Vagina (tissue), 2 donors: ENCODE measurements around the gene IGHMBP2. TPM values are rescaled to one million over a fixed set of nuclear protein-coding genes. Genes with fewer than 3 reads are reported as not detected.

ENCODE experiments used
- DNase-seq, 2 donors: peaks; one replicate each; pipeline ENCODE4 v3.0.0-alpha.2; 2017; ENCODE audit errors: extremely low spot score in 2 of 2
- H3K27ac ChIP-seq: fragments of 200-600 bp; sonication (generic); one replicate; pipeline ENCODE4 v1.5.1; 2019
- H3K27me3 ChIP-seq: fragments of 200-600 bp; sonication (generic); one replicate; pipeline ENCODE4 v1.5.1; 2019
- H3K36me3 ChIP-seq, 2 donors: fragments of 200-600 bp; sonication (generic); one replicate each; pipeline ENCODE4 v1.5.1; 2017 to 2019
- H3K4me1 ChIP-seq: fragments of 200-600 bp; sonication (generic); one replicate; pipeline ENCODE4 v1.5.1; 2019
- H3K4me3 ChIP-seq, 2 donors: fragments of 200-600 bp; sonication (generic); 1 replicate in 1 of 2; 2 replicates in 1 of 2; pipeline ENCODE4 v1.5.1; 2016 to 2019
- H3K9me3 ChIP-seq: fragments of 200-600 bp; sonication (generic); one replicate; pipeline ENCODE4 v1.5.1; 2019
- POLR2A ChIP-seq, 2 donors: fragments of 450-650 bp; IDR thresholded peaks; one replicate each; pipeline ENCODE4 v1.6.1; 2017; ENCODE audit warnings: antibody characterized with exemption in 2 of 2, mild to moderate bottlenecking in 2 of 2, moderate library complexity in 2 of 2
- POLR2AphosphoS5 ChIP-seq, 2 donors: sonication (generic); formaldehyde crosslinking; IDR thresholded peaks; one replicate each; pipeline ENCODE4 v1.9.0; 2017; ENCODE audit warnings: antibody characterized with exemption in 2 of 2, mild to moderate bottlenecking in 2 of 2, low read depth in 1 of 2; ENCODE audit not compliant: insufficient read depth in 1 of 2
- intact Hi-C: fragments of 100-400 bp; cut with DNase I; formaldehyde crosslinking; loops from one replicate; pipeline ENCODE4 v1.15.1; 2023
- total RNA-seq: library from RNA; depleted of rRNA; stranded (reverse); fragments of >200 nt; gene quantifications from one replicate; pipeline ENCODE4 v1.2.3, GENCODE V29; 2016
- TF ChIP-seq, protein P1 (sequence below), 3 experiments: fragments of 450-650 bp in 2 of 3; fragments of 200-600 bp in 1 of 3; sonication (generic) in 1 of 3; IDR thresholded peaks; one replicate each; pipeline ENCODE4 v1.5.1; 2017 to 2019; ENCODE audit warnings: antibody characterized with exemption in 3 of 3, mild to moderate bottlenecking in 2 of 3, moderate library complexity in 2 of 3

IGHMBP2 gene
- total RNA-seq, 1 donor from 2014 or later: 8.3 TPM

DNA sequence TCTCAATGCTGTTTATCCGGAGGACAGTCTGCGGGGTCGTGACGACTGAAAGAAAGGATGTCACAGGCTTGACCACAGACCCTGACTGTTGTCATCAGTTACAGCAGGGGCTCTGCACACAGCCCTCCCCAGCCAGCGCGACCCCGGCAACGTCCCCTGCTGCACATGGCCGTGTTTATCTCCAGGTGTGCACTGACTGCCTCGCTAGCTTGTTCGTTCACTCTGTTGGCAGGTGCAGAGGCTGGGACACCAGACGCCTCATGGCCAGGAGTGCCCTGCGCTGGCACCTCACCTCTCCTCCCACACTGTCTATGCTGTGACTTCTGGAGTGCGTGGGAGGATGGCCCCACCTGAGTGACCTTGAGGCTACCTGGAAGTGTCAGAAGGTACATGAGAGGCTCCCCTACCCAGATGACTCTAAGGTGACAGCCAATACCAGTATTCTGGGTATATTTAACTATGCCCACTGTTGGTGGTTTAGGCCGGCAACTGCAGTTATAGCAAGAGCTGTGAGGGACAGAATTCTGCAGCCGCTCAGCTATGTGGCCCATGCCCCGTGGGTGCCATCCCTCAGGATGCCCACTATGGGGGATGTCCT is 12.2 kb upstream of the IGHMBP2 start:
- H3K27ac ChIP-seq: peak overlapping the region; percentile 89
- H3K36me3 ChIP-seq: peaks cover 0 to 47% of the 10 kb centered on the region in 2 donors
- no peak for DNase-seq
- H3K4me3 ChIP-seq: no peak overlapping the region
- no peaks in the 10 kb centered on the region for H3K27me3 ChIP-seq
- TF ChIP-seq, protein P1, sequence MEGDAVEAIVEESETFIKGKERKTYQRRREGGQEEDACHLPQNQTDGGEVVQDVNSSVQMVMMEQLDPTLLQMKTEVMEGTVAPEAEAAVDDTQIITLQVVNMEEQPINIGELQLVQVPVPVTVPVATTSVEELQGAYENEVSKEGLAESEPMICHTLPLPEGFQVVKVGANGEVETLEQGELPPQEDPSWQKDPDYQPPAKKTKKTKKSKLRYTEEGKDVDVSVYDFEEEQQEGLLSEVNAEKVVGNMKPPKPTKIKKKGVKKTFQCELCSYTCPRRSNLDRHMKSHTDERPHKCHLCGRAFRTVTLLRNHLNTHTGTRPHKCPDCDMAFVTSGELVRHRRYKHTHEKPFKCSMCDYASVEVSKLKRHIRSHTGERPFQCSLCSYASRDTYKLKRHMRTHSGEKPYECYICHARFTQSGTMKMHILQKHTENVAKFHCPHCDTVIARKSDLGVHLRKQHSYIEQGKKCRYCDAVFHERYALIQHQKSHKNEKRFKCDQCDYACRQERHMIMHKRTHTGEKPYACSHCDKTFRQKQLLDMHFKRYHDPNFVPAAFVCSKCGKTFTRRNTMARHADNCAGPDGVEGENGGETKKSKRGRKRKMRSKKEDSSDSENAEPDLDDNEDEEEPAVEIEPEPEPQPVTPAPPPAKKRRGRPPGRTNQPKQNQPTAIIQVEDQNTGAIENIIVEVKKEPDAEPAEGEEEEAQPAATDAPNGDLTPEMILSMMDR (IDR thresholded peaks at IDR 0.05): no peak
- no peak for TF ChIP-seq POLR2A (IDR thresholded peaks at IDR 0.05)
- no peak for TF ChIP-seq POLR2AphosphoS5 (IDR thresholded peaks at IDR 0.05; ENCODE audit: insufficient read depth in 1 of 2, low read depth in 1 of 2)
- peaks cover 19% of the 10 kb centered on the region for H3K4me1 ChIP-seq
- intact Hi-C loops: no loop called here
- no peaks in the 10 kb centered on the region for H3K9me3 ChIP-seq

DNA sequence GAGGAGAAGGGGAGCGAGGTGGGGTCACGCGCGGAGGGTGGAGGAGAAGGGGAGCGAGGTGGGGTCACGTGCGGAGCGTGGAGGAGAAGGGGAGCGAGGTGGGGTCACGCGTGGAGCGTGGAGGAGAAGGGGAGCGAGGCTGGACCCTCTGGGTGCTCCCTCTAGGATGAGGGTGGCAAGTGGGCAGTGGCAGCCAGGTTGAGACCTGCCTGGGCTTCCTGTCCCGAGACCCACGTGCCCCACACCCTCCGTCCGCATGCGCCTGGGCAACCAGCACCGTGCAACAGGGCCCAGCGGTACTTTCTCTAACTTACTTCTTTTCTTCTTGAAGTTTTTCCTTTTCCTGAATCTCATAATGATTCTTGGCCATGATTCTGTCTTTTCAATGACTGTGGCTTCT is 11.1 kb upstream of the IGHMBP2 start:
- intact Hi-C loops: no loop called here
- Histone ChIP-seq H3K27me3 (no peaks in the 10 kb centered on the region), H3K9me3 (no peaks in the 10 kb centered on the region), H3K27ac (no peak overlapping the region), H3K4me1 (peaks cover 19% of the 10 kb centered on the region), H3K4me3 (no peak overlapping the region), H3K36me3 (peaks cover 0 to 58% of the 10 kb centered on the region in 2 donors)
- DNase-seq: no peak
- TF ChIP-seq POLR2A (IDR thresholded peaks at IDR 0.05) (no peak), POLR2AphosphoS5 (IDR thresholded peaks at IDR 0.05; ENCODE audit: insufficient read depth in 1 of 2, low read depth in 1 of 2) (no peak)
- TF ChIP-seq, protein P1 (IDR thresholded peaks at IDR 0.05): no peak

DNA sequence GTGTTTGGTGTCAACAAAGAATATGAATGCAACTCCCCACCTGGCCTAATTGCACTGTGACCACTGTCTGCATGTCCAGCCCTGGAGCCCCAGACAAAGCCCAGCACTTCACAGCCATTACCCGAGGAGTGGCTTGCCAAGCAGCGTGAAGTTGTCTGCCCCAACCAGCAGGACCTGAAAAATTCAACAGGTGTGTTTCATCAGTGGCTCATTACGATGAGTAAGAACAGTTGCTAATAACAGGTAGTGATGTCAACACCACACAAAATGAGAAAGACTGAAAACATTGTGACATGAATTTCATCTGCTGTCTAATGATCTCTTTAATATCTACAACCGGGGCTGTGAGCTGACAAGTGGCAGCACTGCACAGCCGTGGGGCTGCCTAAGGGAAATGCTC is 10.4 kb upstream of the IGHMBP2 start:
- Histone ChIP-seq H3K27ac (no peak overlapping the region), H3K9me3 (no peaks in the 10 kb centered on the region), H3K36me3 (peaks cover 0 to 64% of the 10 kb centered on the region in 2 donors), H3K27me3 (no peaks in the 10 kb centered on the region), H3K4me1 (peaks cover 19% of the 10 kb centered on the region), H3K4me3 (no peak overlapping the region)
- TF ChIP-seq, protein P1 (IDR thresholded peaks at IDR 0.05): no peak
- TF ChIP-seq POLR2AphosphoS5 (IDR thresholded peaks at IDR 0.05; ENCODE audit: insufficient read depth in 1 of 2, low read depth in 1 of 2) (no peak), POLR2A (IDR thresholded peaks at IDR 0.05) (no peak)
- intact Hi-C loops: no loop called here
- no peak for DNase-seq

DNA sequence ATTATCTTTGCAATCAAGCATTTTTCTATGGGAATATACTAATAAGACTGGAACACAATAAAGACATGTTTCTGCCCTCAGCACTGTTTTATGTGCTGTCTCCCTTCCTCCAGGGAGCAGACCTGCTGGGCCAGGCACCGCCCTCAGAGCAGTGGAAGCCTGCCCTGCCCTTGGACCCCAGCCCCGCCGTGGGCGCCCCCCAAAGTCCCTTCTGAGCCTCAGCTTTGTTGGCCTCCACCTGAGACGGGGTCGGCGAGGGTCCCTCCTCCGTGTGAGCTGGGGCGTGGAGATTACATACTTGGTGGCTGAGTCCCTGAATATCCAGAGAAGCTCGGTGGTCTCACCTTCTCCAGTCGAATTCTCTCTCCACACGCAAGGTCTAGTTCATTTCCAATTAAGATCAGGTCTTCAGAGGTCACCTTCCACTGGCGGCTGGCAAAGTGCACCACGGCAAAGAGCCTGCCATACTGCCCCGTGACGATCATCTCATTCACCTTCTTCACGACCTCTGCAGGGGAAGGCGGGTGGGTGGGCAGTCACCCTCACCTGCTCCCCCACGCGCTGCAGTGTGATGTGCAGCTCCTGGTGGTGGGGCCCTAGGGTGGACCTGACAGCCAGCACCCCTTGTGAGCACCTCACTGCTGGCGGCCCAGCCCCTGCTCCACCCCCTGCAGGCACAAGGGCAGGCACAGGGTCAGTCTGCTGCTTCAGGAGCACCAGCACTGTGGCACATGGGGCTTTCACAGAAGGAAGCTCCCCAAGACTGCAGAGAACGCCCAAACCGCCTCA is 7.3 kb upstream of the IGHMBP2 start:
- H3K4me1 ChIP-seq: peaks cover 6% of the 10 kb centered on the region
- no peaks in the 10 kb centered on the region for H3K27me3 ChIP-seq
- intact Hi-C loops: no loop called here
- no peaks in the 10 kb centered on the region for H3K9me3 ChIP-seq
- no peak overlapping the region for H3K4me3 ChIP-seq
- H3K27ac ChIP-seq: no peak overlapping the region
- no peak for DNase-seq
- H3K36me3 ChIP-seq: peaks cover 0 to 77% of the 10 kb centered on the region in 2 donors
- TF ChIP-seq, protein P1 (IDR thresholded peaks at IDR 0.05): no peak
- no peak for TF ChIP-seq POLR2AphosphoS5 (IDR thresholded peaks at IDR 0.05; ENCODE audit: insufficient read depth in 1 of 2, low read depth in 1 of 2)
- no peak for TF ChIP-seq POLR2A (IDR thresholded peaks at IDR 0.05)

DNA sequence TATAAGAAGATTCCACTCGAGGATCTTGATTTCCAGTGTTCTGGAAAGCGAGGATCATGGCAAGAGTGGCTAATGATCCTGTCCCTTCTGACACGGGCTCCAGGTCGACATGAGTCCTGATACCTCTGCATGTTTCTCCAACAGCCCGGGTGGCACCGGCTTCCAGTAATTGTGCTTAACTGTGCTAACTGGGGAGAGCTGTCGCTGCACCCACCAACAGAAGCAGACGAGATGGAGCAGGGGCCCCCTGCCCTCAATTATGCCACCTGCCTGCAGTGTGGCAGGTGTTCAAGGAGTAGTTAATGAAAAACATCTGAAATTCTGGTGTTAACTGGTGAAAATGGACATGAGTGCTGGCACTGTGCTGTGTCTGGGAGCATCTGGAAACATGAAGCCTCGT is 6.2 kb upstream of the IGHMBP2 start:
- Histone ChIP-seq H3K9me3 (no peaks in the 10 kb centered on the region), H3K27ac (no peak overlapping the region), H3K4me3 (no peak overlapping the region), H3K36me3 (peaks cover 0 to 71% of the 10 kb centered on the region in 2 donors), H3K4me1 (peaks cover 11% of the 10 kb centered on the region), H3K27me3 (no peaks in the 10 kb centered on the region)
- no peak for DNase-seq
- intact Hi-C loops: no loop called here
- TF ChIP-seq POLR2AphosphoS5 (IDR thresholded peaks at IDR 0.05; ENCODE audit: insufficient read depth in 1 of 2, low read depth in 1 of 2) (no peak), POLR2A (IDR thresholded peaks at IDR 0.05) (no peak)
- TF ChIP-seq, protein P1 (IDR thresholded peaks at IDR 0.05): no peak
